Right lobe of liver (tissue), 6 donors: ENCODE results near the gene ADH5. TPM values are rescaled to one million over a fixed set of nuclear protein-coding genes. Genes with fewer than 3 reads are reported as not detected.
A peak's percentile ranks its signal among the peaks of the same experiment; 100 is the strongest.

Experiments
- ATAC-seq, 4 donors: fragments of 200-7000 bp; cut with Tn5 transposase; one replicate each; pipeline ENCODE4 v1.9.1; 2020; ENCODE audit warnings: mild to moderate bottlenecking in 4 of 4, moderate library complexity in 4 of 4
- DNase-seq, 3 donors: peaks; one replicate each; pipeline ENCODE4 v3.0.0-alpha.2; 2020
- H3K27ac ChIP-seq, 3 donors: fragments of 200-600 bp; one replicate each; pipeline ENCODE4 v1.8.0; 2022
- H3K27me3 ChIP-seq, 2 donors: fragments of 200-600 bp; one replicate each; pipeline ENCODE4 v1.8.0; 2022
- H3K36me3 ChIP-seq, 4 donors: fragments of 200-600 bp; sonication (generic) in 1 of 4; one replicate each; pipeline versions ENCODE4 v1.5.1 to v1.8.0; 2017 to 2022; ENCODE audit warnings: control low read depth in 1 of 4
- H3K4me1 ChIP-seq, 4 donors: fragments of 200-600 bp; sonication (generic) in 1 of 4; one replicate each; pipeline versions ENCODE4 v1.5.1 to v1.8.0; 2017 to 2022; ENCODE audit warnings: control low read depth in 1 of 4
- H3K4me3 ChIP-seq, 3 donors: fragments of 200-600 bp; one replicate each; pipeline ENCODE4 v1.8.0; 2022
- H3K9me3 ChIP-seq, 4 donors: fragments of 200-600 bp; sonication (generic) in 1 of 4; one replicate each; pipeline versions ENCODE4 v1.5.1 to v1.8.0; 2017 to 2022; ENCODE audit warnings: control low read depth in 1 of 4
- POLR2A ChIP-seq: fragments of 450-650 bp; IDR thresholded peaks from one replicate; pipeline ENCODE4 v1.6.1; 2017; ENCODE audit warnings: antibody characterized with exemption, mild to moderate bottlenecking
- WGBS: methylation state at CpG from one replicate; pipeline ENCODE4 v1.1.6; 2018; ENCODE audit warnings: low coverage, low lambda C conversion rate; ENCODE audit not compliant: insufficient coverage; ENCODE audit errors: missing lambda C conversion rate; 5-methylcytosine and 5-hydroxymethylcytosine counted together
- intact Hi-C, 2 donors: fragments of 100-400 bp; cut with DNase I; formaldehyde crosslinking; loops; one replicate each; pipeline versions ENCODE4 v1.11.2 to v1.14.1; 2022
- long read RNA-seq: library from polyadenylated mRNA; unstranded; transcript quantifications from one replicate; pipeline ENCODE4 v2.0.0, GENCODE V29; 2019
- total RNA-seq, 6 experiments: library from RNA; depleted of rRNA in 2 of 6; stranded (reverse); fragments of >200 nt in 2 of 6; fragmentation: NEBNext Ultra II Directional in 3 of 6; extraction: Animal tissue kit (Norgen Biotek cat#: 25700) in 3 of 6; gene quantifications; one replicate each; pipeline versions ENCODE4 v1.1.0 to v1.2.4, GENCODE V29; 2016 to 2023
- TF ChIP-seq, protein P1 (sequence below), 4 donors: fragments of 200-600 bp in 3 of 4; fragments of 450-650 bp in 1 of 4; IDR thresholded peaks; one replicate each; pipeline versions ENCODE4 v1.5.1 to v1.8.0; 2016 to 2022; ENCODE audit warnings: antibody characterized with exemption in 4 of 4, mild to moderate bottlenecking in 2 of 4
- donor health status: DM: no; HTN: yes; CAD: no.
- donor health status: DM: no; HTN: no; CAD: no.
- donor health status: DM: no; HTN: no; CAD: no.
- donor health status: DM: no; HTN: yes; CAD: no.
- donor health status: DM: no; HTN: yes; CAD: no.

ADH5 gene
- total RNA-seq = 100 to 1,000 TPM; 109 to 170 (median 131) TPM
- long read RNA-seq, transcript ADH5-201 (9 exons, 2,615 nt) = major isoform, 23 of 30 reads
- long read RNA-seq, partial matches to known transcripts = 7 of 30 reads
- long read RNA-seq, other reads (novel, unspliced or antisense) = 0 of 30 reads

DNA sequence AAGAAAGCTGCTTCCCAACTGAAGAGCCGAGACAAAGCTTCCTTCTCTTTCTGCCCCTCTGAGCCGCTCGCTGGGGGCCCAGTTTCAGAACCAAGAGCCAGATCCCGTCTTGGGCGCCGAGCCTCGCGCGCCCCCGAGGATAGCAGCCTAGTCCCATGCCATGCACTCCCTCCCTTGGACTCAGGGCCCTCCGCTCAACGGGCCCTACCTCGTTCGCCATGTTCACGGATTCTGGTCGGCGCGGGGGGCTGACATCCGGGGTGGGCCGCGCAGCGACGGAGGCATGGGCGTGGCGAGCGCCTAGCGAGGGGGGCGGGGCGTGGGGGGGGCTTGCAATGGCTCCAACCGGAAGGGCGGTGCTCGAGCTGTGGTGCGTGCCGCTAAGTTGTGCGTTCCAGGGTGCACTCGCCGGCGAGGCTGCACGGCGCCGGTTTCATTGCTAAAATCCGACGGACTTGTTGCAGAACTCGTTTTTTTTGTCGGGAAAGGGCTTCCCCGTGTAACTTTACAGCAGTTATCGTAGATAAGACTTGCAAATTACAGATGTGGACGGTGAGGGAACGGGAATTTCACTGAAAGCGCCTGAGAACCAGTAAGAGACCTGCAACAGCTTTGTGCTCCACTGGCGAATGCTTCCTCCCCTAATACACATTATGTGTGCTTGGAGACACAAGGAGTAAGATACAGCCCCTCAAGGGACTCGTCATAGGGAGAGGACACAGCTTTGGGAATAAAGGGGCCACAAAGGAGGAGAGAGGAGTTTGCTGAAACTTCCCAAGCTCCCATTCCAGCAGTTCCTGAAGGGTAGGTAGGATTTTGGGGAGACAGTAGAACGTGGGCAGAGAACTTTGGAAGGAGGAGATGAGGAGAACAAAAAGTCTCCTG, at the start of gene ADH5:
Gene ADH5 (minus strand): TSS at position 308 of the 885 bp plus-strand sequence. CDS start 88 bp downstream, at position 220.
- intact Hi-C loops = no loop called here
- peak within 1 kb of the TSS; percentile 64 to 83 (median 77) for H3K4me3 ChIP-seq
- ATAC-seq = peak; percentile 90 to 96 (median 90)
- no peaks in the 10 kb centered on the region for H3K9me3 ChIP-seq
- peak; percentile 85 for TF ChIP-seq POLR2A
- TF ChIP-seq, protein P1, sequence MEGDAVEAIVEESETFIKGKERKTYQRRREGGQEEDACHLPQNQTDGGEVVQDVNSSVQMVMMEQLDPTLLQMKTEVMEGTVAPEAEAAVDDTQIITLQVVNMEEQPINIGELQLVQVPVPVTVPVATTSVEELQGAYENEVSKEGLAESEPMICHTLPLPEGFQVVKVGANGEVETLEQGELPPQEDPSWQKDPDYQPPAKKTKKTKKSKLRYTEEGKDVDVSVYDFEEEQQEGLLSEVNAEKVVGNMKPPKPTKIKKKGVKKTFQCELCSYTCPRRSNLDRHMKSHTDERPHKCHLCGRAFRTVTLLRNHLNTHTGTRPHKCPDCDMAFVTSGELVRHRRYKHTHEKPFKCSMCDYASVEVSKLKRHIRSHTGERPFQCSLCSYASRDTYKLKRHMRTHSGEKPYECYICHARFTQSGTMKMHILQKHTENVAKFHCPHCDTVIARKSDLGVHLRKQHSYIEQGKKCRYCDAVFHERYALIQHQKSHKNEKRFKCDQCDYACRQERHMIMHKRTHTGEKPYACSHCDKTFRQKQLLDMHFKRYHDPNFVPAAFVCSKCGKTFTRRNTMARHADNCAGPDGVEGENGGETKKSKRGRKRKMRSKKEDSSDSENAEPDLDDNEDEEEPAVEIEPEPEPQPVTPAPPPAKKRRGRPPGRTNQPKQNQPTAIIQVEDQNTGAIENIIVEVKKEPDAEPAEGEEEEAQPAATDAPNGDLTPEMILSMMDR (IDR thresholded peaks at IDR 0.05) = no peak
- peaks cover 0 to 19% (median 5%) of the 10 kb centered on the region in 4 donors for H3K36me3 ChIP-seq
- H3K27me3 ChIP-seq = no peaks in the 10 kb centered on the region
- 0% methylated on average over 15 of the region's 53 CpGs for WGBS
- H3K27ac ChIP-seq = peak within 1 kb of the TSS; percentile 86 to 96 (median 89)
- peaks cover 0 to 17% (median 0%) of the 10 kb centered on the region in 4 donors for H3K4me1 ChIP-seq
- DNase-seq = peak; percentile 88 to 91 (median 89)

DNA sequence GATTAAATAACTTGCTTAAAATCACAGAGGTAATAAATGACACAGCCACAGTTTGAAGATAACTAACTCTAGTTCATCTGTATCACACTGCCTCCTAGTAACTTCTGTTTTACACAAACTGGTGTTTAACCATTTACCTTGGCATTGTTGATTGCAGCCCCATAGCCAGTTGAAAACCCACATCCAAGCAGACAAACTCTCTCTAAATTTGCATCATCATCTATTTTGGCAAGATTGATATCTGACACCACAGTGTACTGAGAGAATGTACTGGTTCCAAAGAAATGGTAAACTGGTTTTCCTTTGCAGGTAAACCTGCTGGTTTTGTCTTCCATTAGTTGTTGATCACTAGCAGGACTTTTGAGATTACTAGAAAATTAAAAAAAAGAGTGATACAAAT, 47.7 kb upstream of the ADH5 start:
- no peak for DNase-seq
- Histone ChIP-seq H3K4me3 (no peak overlapping the region), H3K27me3 (no peaks in the 10 kb centered on the region), H3K36me3 (peaks cover 0 to 76% (median 2%) of the 10 kb centered on the region in 4 donors), H3K4me1 (peaks cover 0 to 59% (median 9%) of the 10 kb centered on the region in 4 donors), H3K27ac (peak overlapping the region in 1 of 3 donors; percentile 58), H3K9me3 (no peaks in the 10 kb centered on the region)
- TF ChIP-seq POLR2A = no peak
- TF ChIP-seq, protein P1 (IDR thresholded peaks at IDR 0.05) = no peak
- ATAC-seq = peak; percentile 21 to 59 (median 56)
- intact Hi-C loops = no loop called here

DNA sequence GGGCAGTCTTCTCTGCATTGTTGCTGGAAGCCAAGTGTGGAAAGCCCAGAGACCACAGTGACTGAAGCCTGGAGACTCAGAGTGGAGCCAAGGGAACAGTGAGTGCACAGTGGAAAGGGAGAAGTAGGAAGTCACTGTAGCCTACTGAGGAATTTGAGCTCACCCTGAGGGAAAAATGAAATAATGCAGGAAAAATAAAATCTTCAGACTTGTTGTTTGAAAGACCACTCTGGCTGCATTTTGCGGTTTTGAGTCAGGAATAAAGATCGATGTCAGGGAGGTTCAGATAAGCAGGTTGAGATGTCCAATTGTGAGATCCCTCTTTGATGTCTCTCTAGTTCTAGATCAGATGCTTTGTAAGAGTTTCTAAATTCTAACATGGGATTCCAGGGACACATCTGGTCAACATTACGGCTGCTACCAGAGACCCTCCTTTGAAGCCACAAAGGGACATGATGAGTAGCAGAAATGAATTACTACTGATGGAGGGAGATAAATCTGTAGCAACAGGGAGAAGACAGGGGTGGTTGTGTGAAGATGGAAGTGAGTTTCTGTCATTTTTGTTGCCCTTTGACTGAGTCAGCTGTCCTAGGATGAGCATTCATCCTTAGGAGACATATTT, 47.1 kb upstream of the ADH5 start:
- H3K4me3 ChIP-seq = no peak overlapping the region
- DNase-seq = no peak
- H3K4me1 ChIP-seq = peaks cover 0 to 60% (median 9%) of the 10 kb centered on the region in 4 donors
- H3K27ac ChIP-seq = peak overlapping the region in 2 of 3 donors; percentile 28 to 58
- peaks cover 0 to 77% (median 2%) of the 10 kb centered on the region in 4 donors for H3K36me3 ChIP-seq
- H3K27me3 ChIP-seq = no peaks in the 10 kb centered on the region
- peak in 3 of 4 donors; percentile 7 to 17 (median 14) for ATAC-seq
- WGBS = 43% methylated on average over 3 of the region's 3 CpGs
- no peaks in the 10 kb centered on the region for H3K9me3 ChIP-seq
- TF ChIP-seq, protein P1 (IDR thresholded peaks at IDR 0.05) = no peak
- TF ChIP-seq POLR2A = no peak
- intact Hi-C loops = no loop called here

DNA sequence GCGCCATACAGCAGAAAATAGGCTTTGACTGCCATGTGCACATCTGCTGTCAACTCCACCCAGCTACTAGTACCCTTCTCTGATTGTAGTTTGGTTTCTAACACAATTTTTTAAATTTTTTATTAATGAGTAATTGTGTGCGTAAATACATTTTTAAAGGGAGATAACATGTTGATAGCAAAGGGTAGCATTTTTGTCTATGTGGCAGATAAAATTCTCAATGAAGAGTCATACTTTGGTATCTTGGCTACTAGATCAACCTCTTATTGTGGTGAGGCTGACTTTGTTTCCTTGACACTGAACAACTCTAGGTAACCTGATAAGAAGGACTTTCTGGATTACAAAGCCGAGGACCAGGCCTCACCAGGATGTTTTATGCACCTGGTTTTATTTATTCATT, 46.0 kb upstream of the ADH5 start:
- intact Hi-C loops = no loop called here
- Histone ChIP-seq H3K9me3 (no peaks in the 10 kb centered on the region), H3K27me3 (no peaks in the 10 kb centered on the region), H3K36me3 (peaks cover 0 to 85% (median 2%) of the 10 kb centered on the region in 4 donors), H3K27ac (peak overlapping the region in 1 of 3 donors; percentile 58), H3K4me3 (no peak overlapping the region), H3K4me1 (peaks cover 0 to 62% (median 9%) of the 10 kb centered on the region in 4 donors)
- DNase-seq = no peak
- TF ChIP-seq POLR2A = no peak
- TF ChIP-seq, protein P1 (IDR thresholded peaks at IDR 0.05) = no peak
- no peak for ATAC-seq
- WGBS = 70% methylated on average over 3 of the region's 3 CpGs
